HG02610 (cell line): Measurements from ENCODE around the gene CETN2.
"Not testable (repeated sequence)": the region's sequence is repeated elsewhere in the genome, so short reads cannot be mapped to it uniquely, and the experiment has no call there.

Experiments
- ATAC-seq: cut with Tn5 transposase; IDR thresholded peaks from one replicate; pipeline ENCODE4 v1.9.1; 2021; ENCODE audit warnings: mild to moderate bottlenecking, moderate library complexity; ENCODE audit not compliant: unreplicated experiment

The CETN2 gene

GRCh38 chrX:152830312-152831305 is at the start of gene CETN2, which contains the start of gene NSDHL:
TSS of gene CETN2 (minus strand) at chrX:152830757. CDS start at chrX:152830710, 47 bp downstream.
TSS of gene NSDHL (plus strand) at chrX:152831063. CDS start at chrX:152846325, 15,262 bp downstream.
- ATAC-seq: peak; percentile 100

DNA sequence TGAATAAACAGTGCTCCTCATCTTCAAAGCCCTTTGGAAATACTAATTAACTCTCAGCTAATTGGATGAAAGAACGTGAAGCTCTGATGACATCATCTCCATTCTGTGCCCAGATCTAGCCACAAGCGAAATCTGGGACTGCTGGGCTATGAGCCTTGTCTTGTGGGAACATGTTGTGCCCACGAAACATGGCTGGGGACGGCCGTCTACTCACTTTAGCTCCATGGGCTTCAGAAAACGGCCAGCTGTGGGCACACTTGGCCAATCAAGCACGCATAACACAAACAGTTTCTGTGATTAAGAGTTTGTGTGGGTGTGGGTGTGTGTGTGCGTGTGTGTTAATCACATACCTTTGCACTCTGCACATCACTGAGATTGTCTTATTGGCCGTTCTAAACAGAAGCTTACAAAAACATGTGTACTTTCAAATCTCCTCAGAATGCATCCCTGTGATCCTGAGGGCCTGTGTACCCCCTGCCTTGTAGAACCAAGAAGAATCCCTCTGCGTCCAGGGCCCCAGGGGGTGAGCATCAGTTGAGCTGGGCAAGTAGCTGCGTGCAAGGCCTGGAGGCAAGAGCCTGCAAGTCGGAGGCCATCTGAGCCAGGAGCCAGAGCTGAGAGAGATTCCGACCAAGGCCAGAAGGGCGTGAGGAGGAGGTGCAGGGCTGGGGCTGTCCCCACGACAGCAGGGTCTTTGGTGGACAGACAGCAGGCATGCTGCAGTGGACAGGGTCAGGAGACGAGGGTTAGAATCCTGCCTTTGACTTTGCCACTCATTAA is 48.6 kb upstream of the CETN2 start:
- no peak for ATAC-seq

GRCh38 chrX:152876931-152877840 is 46.6 kb upstream of the CETN2 start:
- ATAC-seq: no peak

- ATAC-seq: no peak
Observed at GRCh38 chrX:152873361-152873760, 42.8 kb upstream of the CETN2 start.

GRCh38 chrX:152872522-152872921 is 42.0 kb upstream of the CETN2 start:
- no peak for ATAC-seq

DNA sequence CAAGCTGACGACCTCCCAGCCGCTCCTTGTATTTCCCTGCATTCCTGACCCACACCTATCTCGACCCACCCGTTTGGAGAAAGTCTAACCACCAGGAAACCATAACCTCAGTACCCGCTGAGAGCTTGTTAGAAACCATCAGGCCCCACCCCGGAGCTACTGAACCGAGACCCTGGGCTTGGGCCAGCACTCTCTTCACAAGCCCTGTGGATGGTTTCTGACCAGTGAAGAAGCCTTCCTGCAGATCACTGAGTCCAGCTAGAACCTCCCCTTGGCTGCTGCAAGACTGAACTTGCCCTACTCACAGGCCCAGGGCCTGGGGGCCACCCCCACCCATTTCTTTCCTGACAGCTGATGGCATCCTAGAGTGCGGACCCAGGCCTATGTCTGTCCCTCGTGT is 40.7 kb upstream of the CETN2 start:
- ATAC-seq: no peak

DNA sequence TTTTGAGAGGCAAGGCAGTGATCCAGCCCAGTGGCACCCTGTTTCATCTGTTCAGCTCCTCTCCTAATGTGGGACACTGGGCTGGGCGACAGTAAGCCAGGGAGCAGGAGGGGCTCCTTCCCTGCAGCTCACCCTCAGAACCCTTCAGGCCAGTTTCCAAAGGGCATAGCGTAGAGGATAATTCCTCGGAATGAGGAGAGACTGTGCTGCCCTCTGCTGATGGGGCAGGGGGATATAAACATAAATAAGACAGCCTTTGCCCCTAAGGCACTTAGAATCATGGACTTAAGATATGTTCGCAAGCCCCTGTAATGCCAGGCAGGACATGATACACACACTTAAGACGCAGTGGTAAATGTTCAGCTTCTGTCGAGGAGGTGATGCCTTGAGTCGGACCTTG is 39.4 kb upstream of the CETN2 start:
- ATAC-seq: no peak

DNA sequence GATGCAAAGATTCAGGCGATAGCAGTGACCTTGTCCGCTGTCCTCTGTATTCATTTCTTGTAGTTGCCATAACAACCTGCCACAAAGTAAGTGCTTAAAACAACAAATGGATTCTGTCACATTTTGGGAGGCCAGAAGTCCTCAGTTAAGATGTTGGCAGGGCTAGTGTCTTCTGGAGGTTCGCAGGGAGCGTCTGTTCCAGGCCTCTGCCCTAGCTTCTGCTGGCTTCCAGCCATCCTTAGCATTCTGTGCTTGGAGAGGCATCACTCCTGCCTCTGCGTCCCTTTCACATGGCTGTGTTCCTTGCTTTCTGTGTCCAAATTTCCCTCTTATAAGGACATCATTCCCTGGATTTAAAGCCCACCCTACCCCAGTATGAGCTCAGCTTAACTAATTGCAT is 35.8 kb upstream of the CETN2 start:
- ATAC-seq: no peak

DNA sequence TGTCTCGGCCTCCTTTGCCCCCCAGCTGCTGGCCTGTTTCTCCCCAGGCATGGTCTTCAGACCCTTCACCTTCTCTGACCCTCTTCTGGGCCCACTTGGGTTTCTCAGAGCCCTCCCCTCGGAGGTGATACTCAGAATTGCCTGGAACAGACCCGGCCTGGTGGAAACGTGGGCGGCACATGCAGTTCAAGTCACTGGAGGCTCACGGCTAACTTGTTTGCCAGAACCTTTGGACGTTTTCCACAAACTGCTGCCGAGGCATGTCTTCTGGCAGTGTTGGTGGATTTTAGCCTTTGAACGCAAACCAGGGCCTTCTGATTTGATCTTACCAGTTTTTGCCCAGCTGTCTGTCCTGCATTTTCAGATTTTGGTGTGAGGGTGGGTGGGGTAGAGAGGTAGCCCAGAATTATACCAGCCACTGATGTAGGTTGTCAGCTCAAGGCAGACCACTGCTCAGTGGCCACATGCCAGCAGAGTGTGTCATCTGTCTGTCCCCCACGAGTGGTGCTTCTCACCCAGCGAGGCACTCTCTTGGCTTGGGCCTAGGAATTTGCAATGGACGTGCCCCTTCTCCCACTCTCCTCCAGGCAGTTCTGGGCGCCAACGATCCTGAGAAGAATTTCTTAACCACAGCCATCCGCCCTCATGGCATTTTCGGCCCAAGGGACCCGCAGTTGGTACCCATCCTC is 34.8 kb upstream of the CETN2 start:
- ATAC-seq: no peak

DNA sequence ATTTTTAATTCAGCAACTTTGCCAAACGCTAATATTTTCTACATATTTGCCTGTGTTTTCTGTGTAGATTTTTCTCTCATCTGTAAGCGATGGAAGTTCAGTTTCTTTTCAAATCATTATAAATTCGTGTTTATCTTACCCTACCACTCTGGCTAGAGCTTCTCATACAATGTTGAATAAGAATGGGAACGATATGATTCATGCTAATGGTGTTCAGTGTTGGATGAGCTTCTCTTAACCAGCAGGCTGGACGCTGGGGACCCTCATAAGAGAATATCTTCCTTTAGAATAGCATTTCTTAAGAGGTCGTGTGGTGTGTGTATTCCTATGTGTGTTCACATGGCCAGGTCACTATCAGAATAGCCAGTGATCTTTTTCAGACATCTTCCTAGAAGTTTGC is 31.3 kb upstream of the CETN2 start:
- ATAC-seq: no peak

- ATAC-seq: no peak
Observed at GRCh38 chrX:152861116-152861515, 30.6 kb upstream of the CETN2 start.

GRCh38 chrX:152853986-152854385 is 23.4 kb upstream of the CETN2 start:
- no peak for ATAC-seq

DNA sequence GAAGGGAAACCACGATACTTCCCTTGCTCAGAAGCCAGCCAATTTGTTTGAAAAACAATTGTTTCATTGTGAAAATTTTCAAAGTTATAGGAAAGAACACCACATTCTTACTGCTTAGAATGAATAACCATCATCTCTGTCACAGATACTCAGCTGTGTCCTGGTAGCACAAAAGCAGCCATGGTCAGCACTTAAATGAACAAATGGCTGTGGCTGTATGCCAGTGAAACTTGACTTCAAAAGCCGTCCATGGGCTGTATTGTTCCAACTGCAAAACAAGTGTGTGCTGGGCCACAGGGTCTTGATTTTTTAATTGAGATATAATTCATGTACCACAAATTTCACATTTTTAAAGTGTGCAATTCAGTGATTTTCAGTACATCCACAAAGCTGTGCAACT is 19.9 kb upstream of the CETN2 start:
- ATAC-seq: no peak

DNA sequence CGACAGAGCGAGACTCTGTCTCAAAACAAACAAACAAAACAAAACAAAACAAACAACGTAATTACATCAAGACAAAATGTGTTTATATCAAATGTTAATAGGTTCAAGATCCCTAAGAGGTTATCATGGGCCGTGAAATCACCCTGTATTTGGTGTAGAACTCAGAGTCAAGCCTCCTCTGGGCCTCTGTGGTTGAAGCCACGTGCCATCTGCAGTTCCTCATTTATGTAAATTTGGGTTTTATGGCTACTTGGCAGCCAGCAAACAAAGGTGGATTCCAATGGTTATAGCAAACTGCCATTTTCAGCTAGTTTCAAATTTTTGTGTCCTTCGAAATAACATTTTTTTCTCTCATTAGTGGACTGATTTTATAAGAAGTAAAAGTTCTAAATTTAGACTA is 16.7 kb upstream of the CETN2 start:
- no peak for ATAC-seq

- ATAC-seq: no peak
Observed at GRCh38 chrX:152845618-152846240, 15.2 kb upstream of the CETN2 start.

GRCh38 chrX:152844256-152844655 is 13.7 kb upstream of the CETN2 start:
- no peak for ATAC-seq

- no peak for ATAC-seq
Observed at GRCh38 chrX:152843852-152844251, 13.3 kb upstream of the CETN2 start.

DNA sequence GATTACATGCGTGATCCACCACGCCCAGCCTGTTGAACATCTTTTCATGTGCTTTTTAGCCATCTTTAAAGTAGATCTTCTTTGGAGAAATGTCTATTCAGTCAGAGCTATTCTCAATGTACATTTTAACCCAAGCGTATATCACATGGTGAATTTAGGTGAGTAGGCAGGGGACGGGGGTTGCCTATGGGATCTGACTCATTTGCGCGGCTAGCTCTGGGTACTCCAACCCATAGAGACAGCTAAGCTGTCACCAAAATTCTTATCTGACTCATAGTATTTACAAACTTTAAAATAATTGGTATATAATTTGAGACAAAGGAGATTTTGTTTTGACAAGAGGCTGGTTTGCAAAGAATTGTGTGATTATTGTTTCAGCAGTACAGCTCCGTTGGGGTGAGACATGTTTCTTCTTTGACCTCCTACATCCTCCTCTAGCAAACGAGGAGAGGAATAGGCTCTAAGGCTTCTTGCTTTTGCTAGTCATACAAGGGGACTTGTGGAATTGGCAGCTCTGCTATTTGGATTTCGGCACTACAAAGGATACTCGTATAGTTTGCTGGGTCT is 12.3 kb upstream of the CETN2 start:
- ATAC-seq: no peak

DNA sequence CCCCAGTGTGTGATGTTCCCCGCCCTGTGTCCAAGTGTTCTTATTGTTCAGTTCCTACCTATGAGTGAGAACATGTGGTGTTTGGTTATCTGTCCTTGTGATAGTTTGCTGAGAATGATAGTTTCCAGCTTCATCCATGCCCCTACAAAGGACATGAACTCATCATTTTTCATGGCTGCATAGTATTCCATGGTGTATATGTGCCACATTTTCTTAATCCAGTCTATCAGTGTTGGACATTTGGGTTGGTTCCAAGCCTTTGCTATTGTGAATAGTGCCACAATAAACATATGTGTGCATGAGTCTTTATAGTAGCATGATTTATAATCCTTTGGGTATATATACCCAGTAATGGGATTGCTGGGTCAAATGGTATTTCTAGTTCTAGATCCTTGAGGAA is 4.9 kb upstream of the CETN2 start:
- ATAC-seq: not testable (repeated sequence)
